Measurements from ENCODE around the gene SLC25A25.

- TF ChIP-seq CTCF (IDR thresholded peaks at IDR 0.05 in 8 of 11, conservative IDR thresholded peaks at IDR 0.05 in 3 of 11): no peak
- TF ChIP-seq POLR2A (IDR thresholded peaks at IDR 0.05): no peak
Measured at GRCh38 chr9:128027705-128028104, 40.3 kb upstream of the SLC25A25 start.
